ENCODE measurements around the gene MEGF9.
A peak's percentile ranks its signal among the peaks of the same experiment; 100 is the strongest.

The MEGF9 gene

DNA sequence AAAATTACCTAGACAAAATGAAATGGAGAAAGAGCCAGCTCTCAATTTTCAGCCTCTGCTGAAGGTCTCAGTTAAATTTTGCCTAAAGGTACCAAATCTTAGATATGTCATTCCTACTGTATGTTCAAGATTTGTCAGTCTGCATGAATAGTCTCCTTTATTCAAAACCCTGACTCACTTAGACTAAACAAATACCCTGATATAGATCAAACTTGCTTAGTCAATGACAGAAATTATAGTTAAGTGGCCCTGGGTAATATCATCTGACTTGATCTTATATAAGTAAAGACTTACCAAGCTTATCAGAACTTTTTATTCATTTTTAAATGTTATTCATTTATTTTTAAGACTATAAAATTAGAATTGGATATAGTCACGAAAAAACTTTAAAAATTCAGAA is 12.2 kb downstream of the MEGF9 start:
- DNase-seq, result no peak

DNA sequence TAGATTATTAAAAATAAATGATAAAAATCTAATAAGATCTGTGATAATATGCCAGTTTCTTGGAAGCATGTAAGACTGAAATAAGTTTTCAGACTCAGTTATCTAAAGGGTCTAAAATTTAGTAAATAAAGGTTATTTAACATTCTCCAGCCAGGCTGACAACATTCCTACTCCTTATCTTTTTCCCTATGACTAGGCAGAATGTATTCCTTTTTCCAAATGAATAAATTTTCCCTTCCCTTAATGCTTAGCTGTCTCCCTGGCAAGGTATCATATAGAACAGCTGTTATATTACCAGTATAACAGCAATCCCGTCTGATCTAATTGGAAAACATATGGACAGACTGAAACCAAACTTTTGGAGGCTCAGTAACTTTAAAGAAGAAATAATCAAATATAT is 13.0 kb downstream of the MEGF9 start:
- no peak for DNase-seq

DNA sequence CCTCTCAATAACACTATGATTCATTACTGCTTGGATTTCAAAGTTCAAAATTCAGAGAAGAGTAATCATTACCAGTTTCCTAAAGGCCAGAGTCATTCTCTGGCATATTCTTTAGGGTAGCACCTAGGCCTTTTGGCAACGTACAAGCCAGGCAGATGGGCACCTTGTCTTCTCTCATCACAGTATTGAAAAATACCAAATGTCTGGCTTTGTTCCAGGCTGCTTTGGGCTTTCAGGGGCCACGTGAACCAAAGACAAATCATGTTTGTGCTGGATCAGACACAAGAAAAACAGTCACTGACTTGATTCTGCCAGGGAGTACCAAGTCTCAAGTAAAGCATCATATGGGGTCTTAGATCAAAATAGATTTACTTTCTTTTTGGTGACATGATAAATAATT is 15.5 kb downstream of the MEGF9 start:
- DNase-seq, result no peak

DNA sequence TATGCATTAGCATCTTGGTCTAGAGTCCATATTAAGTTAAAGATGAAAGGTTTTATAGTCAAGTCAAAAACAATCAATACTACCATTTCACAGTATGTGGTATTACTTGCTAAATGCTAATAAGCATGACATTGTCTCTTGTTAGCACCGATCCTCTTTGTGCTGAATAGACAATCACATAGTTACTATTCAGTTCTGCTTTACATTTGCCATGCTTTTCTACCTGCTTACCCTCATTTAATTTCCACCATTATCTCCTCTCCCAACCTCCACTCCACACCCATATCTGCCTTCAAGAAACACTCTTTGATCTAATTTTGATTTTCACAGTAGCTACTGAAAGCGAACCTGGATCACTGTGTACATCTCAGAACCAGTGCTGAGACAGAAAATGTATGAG is 16.8 kb downstream of the MEGF9 start:
- no peak for DNase-seq

DNA sequence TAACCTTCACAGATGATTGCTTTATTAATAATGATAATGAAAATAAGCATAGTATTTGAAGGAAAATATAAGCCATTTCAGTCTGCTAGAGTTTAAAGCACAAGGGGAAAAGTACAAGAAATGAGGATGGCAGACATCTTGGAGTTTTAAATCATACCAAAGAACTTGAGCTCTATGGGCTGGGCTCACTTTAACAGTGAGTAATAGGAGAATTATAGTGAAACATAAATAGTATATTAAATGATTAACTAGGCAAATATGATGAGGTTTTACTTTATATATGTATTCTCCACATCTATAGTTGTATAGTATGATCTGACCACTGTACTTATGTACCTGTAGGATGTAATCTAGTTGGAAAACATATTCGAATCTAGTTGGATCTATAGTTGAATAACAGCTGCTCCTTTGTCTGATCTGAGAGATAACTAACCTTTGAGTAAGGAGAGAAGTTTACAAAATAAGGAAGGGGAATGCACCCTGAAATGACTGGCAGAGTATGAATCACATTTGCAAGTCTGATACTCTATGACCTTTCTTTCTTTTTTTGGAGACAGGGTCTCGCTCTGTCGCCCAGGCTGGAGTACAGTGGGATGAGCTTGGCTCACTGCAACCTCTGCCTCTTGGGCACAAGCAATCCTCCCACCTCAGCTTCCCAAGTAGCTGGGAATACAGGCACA is 17.6 kb downstream of the MEGF9 start:
- DNase-seq, result no peak

GRCh38 chr9:120694559-120694958 is 19.7 kb downstream of the MEGF9 start:
- DNase-seq, result no peak

DNA sequence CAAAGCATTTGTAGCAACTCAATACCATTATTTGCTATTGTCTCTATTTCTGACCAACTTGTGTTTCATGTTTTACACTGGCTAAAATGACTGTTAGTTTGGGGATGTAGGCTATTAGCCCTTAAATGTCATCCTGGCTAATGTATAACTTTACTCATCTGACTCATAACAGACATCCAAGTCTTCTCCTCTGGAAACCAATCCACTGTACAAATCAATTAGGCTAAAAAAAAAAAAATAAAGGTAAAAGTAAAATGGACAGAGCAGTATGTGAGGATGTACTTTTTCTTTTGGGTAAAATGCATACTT is 20.6 kb downstream of the MEGF9 start:
- DNase-seq, result no peak

DNA sequence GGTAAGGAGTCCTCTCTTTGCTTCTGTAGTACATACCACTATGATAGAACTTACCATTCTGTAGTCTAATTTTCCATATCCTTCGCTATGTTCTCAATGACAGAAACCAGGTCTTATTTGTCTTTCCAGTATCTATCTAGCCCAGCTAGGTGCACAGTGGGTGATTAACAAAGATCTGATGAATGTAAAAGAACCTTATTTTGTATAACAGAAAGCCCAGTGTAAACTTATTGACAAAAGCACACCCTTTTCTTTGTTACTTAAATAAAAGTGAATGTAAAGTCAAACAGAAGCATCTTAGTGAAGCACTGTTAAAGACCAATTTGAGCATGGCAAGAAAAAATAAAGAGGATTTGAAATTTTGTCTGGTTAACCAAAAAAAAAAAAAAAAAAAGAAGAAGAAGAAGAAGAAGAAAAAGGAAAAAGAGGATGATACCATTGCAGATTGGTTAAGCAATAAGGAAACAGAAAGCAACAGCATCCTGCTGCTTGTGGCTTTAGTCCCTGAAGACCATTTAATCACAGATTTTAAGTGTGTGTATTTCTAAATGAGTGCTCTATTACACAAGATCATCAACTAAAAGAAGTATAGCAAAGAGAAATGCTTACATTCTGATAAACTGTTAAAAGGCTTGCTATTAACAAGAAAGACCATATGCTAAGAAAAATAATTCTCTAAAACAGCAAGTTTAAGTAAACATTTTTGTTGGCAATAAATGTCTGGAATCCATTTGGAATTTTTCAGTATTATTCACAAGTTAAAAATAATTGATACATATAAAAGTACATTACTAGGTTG is 21.2 kb downstream of the MEGF9 start:
- no peak for DNase-seq

GRCh38 chr9:120690372-120690771 is 23.9 kb downstream of the MEGF9 start:
- no peak for DNase-seq

DNA sequence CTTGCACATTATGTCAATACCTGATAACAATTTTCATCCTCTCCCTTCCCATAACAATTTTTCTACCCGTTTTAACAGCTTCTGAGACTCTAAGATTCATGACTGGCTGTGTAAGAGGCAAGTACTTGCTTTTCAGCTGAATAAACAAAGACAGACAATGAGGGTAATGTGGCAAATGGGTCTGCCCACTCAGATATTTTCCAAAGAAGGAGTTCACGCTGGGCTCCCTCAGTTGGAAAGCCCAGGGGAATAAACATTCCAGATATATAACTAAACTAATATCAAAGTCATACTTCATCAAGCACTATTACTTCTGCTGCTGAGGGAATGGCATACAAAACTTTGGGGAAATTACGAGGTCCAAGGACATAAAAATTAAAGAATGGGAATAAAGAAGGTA is 24.4 kb downstream of the MEGF9 start:
- DNase-seq, result peak; percentile 3

DNA sequence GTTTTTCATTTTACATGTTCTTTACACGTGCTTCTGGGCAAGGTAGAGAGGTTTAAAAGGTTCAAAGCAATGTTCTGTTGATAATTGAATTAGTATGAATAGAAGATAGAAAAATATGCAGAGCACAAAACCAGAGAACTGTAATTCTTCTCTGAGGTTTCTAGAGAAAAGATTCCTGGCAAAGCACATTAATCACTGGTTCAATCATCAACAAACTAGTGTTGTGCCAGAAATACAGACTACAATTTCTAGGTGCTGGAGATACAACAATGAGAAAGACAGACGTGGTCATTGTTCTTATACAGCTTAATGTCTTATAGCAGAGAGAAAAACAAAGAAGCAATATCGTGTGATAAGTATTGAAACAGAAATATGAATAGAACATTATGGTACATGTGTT is 25.5 kb downstream of the MEGF9 start:
- no peak for DNase-seq

DNA sequence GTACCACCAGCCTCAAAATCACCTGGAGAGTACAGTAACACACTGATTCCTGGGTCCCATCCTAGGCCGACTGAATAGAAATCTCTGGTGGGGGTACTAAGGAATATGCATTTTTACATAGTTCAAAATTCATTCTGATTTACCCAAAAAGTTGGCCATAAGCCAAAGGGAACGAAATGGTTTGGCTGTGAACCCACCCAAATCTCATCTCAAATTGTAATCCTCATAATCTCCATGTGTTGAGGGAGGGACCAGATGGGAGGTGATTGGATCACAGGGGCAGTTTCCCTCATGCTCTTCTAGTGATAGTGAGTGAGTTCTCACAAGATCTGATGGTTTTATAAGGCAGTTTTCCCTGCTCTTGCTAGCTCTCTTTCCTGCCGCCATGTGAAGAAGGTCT is 31.1 kb downstream of the MEGF9 start:
- DNase-seq, result no peak

GRCh38 chr9:120681121-120681520 is 33.1 kb downstream of the MEGF9 start:
- no peak for DNase-seq

DNA sequence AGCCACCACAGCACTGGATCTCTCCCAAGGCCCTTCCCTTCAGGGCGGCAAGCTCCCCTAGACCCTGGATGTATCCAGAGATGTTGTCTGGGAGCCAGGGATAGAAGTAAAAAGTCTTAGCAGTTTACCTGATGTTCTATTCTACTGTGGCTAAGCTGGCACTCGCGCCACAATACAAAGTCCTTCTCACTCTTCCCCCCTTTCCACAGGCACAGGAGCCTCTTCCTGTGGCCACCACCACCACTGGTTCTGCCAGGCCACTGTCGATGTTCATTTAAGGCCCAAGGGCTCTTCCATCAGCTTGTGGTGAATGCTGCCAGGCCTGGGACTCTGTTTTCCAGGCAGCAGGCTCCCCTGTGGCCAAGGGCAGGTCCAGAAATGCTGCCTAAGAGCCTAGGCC is 33.7 kb downstream of the MEGF9 start:
- no peak for DNase-seq

GRCh38 chr9:120680161-120680560 is 34.1 kb downstream of the MEGF9 start:
- DNase-seq, result no peak

GRCh38 chr9:120677965-120678364 is 36.3 kb downstream of the MEGF9 start:
- DNase-seq, result no peak

- no peak for DNase-seq
Observed at GRCh38 chr9:120676767-120677402, 37.4 kb downstream of the MEGF9 start.

GRCh38 chr9:120668399-120668798 is 45.9 kb downstream of the MEGF9 start:
- DNase-seq, result no peak

DNA sequence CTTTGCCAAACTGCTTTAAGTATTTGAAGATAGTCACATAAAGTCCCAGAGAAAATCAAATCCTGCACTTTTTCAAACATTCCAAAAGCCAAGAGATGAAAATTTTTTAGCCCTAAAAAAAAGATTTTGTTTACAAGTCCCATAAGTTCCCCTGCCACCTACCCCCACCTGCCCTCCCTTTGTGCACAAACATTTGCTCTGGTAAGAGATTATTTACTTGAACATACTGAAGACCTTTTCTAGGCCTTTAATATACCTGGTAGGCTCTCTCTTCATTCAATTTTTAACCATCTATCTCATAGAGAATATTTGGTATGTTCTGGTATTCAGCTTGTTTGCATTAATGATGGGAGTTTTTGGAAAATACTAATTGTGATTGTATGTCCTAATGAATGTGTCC is 50.3 kb downstream of the MEGF9 start:
- no peak for DNase-seq

GRCh38 chr9:120663380-120663779 is 50.9 kb downstream of the MEGF9 start:
- DNase-seq, result no peak

- DNase-seq, result no peak
Observed at GRCh38 chr9:120662513-120662912, 51.8 kb downstream of the MEGF9 start.

DNA sequence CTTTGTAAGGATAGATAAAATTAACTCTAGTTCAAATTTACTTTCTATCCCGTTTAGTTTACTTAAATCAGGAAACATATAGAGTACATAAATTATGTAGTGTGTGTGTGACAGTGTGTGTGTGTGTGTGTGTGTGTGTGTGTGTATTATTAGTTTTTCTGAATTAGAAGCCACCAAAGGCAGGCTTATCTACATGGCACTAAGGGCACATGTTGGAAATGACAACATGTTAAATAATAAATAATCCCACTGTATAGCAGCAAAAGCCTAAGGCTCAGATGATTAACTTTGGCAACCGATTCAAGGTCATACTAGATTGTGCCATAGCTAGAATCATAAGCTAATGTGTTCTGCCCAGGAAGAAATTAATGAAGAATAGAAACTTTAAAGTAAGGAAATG is 54.6 kb downstream of the MEGF9 start:
- DNase-seq, result no peak

DNA sequence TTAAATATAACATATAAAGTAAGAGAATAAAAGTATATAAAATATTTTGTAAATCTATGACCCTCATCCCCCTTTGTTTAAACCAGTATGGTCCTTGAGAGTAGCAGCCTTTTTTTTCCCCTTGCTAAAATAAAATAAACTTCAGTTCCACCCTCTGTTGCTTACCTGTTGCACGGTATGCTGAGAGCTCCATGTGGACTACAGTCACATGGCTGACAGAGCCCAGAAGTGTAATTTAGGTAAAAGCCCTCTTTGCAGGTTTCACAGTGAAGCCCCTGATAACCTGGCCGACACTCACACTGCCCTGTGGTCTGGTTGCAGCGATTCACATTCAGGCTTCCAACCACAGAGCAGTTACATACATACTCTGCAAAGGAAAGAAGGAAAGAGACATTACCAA is 55.1 kb downstream of the MEGF9 start:
- no peak for DNase-seq

- DNase-seq, result no peak
Observed at GRCh38 chr9:120655005-120655622, 59.2 kb downstream of the MEGF9 start.
